Esophagus muscularis mucosa (tissue), 4 donors: ENCODE measurements around the gene CPEB3. TPM values are rescaled to one million over a fixed set of nuclear protein-coding genes. Genes with fewer than 3 reads are reported as not detected.
"Not testable (repeated sequence)": the region's sequence is repeated elsewhere in the genome, so short reads cannot be mapped to it uniquely, and the experiment has no call there.

Experiments
- DNase-seq: peaks from one replicate; pipeline ENCODE4 v3.0.0-alpha.2; 2017; ENCODE audit errors: extremely low spot score
- H3K27ac ChIP-seq, 4 donors: fragments of 200-600 bp; sonication (generic); replicated peaks in 1 of 4; 1 replicate in 3 of 4; 2 replicates in 1 of 4; pipeline ENCODE4 v1.5.1; 2016 to 2019; ENCODE audit warnings: mild to moderate bottlenecking in 1 of 4
- H3K27me3 ChIP-seq, 4 donors: fragments of 200-600 bp; sonication (generic); one replicate each; pipeline versions ENCODE4 v1.5.1 to v1.6.0; 2016 to 2019
- H3K36me3 ChIP-seq, 4 donors: fragments of 200-600 bp; sonication (generic); one replicate each; pipeline ENCODE4 v1.5.1; 2016 to 2019
- H3K4me1 ChIP-seq, 4 donors: fragments of 200-600 bp; sonication (generic); one replicate each; pipeline ENCODE4 v1.5.1; 2016 to 2019
- H3K4me3 ChIP-seq, 4 donors: fragments of 200-600 bp; sonication (generic); 1 replicate in 2 of 4; 2 replicates in 2 of 4; pipeline ENCODE4 v1.5.1; 2016 to 2019; ENCODE audit warnings: mild to moderate bottlenecking in 4 of 4, moderate library complexity in 1 of 4
- H3K9me3 ChIP-seq, 4 donors: fragments of 200-600 bp; sonication (generic); 1 replicate in 3 of 4; 2 replicates in 1 of 4; pipeline ENCODE4 v1.5.1; 2016 to 2019
- EP300 ChIP-seq: sonication (generic); formaldehyde crosslinking; IDR thresholded peaks from one replicate; pipeline ENCODE4 v1.6.1; 2017; ENCODE audit warnings: antibody characterized with exemption
- POLR2A ChIP-seq: fragments of 450-650 bp; IDR thresholded peaks from one replicate; pipeline ENCODE4 v1.6.1; 2017; ENCODE audit warnings: antibody characterized with exemption, moderate library complexity, mild to moderate bottlenecking, low read depth
- POLR2AphosphoS5 ChIP-seq, 2 donors: sonication (generic); formaldehyde crosslinking; IDR thresholded peaks; one replicate each; pipeline ENCODE4 v1.6.1; 2017; ENCODE audit warnings: antibody characterized with exemption in 2 of 2
- WGBS: methylation state at CpG from one replicate; pipeline ENCODE4 v1.1.5; 2018; 5-methylcytosine and 5-hydroxymethylcytosine counted together
- intact Hi-C: fragments of 100-400 bp; cut with DNase I; formaldehyde crosslinking; loops from one replicate; pipeline ENCODE4 v1.15.1; 2023
- total RNA-seq, 4 donors: library from RNA; depleted of rRNA; stranded (reverse); fragments of >200 nt; gene quantifications; one replicate each; pipeline versions ENCODE4 v1.1.0 to v1.2.1, GENCODE V29; 2016
- TF ChIP-seq, protein P1 (sequence below), 3 experiments: fragments of 200-600 bp in 2 of 3; fragments of 450-650 bp in 1 of 3; sonication (generic) in 2 of 3; IDR thresholded peaks; one replicate each; pipeline ENCODE4 v1.5.1; 2017 to 2019; ENCODE audit warnings: antibody characterized with exemption in 3 of 3, mild to moderate bottlenecking in 2 of 3, moderate library complexity in 1 of 3

Gene CPEB3
- total RNA-seq, 4 donors from 2014 or later: 6.8 to 11.0 (median 10.4) TPM

DNA sequence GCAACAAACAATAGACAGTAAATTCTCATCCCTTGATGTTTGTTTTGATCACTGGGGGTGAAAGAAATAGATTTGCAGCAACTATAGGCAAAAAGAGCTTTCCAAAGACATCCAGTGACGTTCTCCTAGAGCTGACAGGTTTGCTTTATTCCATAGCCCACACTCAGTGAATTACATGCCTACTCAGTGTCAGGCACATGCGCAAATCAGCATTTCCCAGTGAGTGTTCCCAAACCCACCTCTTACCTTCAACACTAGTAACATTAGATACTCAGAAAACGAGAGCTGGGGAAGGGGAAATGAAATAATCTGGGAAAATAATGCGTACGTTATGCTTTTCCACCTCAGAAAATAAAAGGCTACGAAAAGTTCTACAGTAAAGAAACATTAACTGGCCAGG, 144.1 kb downstream of the CPEB3 start:
- no peak for DNase-seq
- TF ChIP-seq POLR2A: no peak
- TF ChIP-seq, protein P1, sequence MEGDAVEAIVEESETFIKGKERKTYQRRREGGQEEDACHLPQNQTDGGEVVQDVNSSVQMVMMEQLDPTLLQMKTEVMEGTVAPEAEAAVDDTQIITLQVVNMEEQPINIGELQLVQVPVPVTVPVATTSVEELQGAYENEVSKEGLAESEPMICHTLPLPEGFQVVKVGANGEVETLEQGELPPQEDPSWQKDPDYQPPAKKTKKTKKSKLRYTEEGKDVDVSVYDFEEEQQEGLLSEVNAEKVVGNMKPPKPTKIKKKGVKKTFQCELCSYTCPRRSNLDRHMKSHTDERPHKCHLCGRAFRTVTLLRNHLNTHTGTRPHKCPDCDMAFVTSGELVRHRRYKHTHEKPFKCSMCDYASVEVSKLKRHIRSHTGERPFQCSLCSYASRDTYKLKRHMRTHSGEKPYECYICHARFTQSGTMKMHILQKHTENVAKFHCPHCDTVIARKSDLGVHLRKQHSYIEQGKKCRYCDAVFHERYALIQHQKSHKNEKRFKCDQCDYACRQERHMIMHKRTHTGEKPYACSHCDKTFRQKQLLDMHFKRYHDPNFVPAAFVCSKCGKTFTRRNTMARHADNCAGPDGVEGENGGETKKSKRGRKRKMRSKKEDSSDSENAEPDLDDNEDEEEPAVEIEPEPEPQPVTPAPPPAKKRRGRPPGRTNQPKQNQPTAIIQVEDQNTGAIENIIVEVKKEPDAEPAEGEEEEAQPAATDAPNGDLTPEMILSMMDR (IDR thresholded peaks at IDR 0.05): no peak
- no peak for TF ChIP-seq POLR2AphosphoS5 (IDR thresholded peaks at IDR 0.05)
- TF ChIP-seq EP300: no peak
- intact Hi-C loops: no loop called here
- H3K27ac ChIP-seq: peak overlapping the region; percentile 44 to 69 (median 58)
- H3K27me3 ChIP-seq: no peaks in the 10 kb centered on the region
- peaks cover 47 to 87% (median 78%) of the 10 kb centered on the region in 4 donors for H3K4me1 ChIP-seq
- H3K4me3 ChIP-seq: no peak overlapping the region
- peaks cover 0 to 5% (median 0%) of the 10 kb centered on the region in 4 donors for H3K36me3 ChIP-seq
- 89% methylated on average over 6 of the region's 6 CpGs for WGBS
- no peaks in the 10 kb centered on the region for H3K9me3 ChIP-seq

DNA sequence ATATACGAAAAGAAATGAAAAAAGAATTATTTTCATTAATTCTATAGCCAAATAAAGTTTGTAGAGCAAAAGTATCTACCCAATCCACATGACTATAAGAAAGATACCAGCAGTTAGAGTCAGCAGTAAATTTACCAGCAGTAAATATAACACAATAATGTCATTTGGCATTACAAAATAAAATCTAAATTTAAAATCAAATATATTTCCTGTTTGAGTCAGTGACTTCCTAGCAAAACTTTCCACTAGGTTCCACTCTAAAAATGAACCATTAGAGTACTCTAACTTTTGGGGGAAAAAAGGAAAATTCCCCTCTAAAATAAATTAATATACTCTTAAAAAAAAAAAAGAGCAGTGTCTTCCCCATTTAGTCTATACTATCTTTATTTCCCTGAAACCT, 144.8 kb downstream of the CPEB3 start:
- Histone ChIP-seq H3K27ac (peak overlapping the region; percentile 44 to 69 (median 58)), H3K9me3 (no peaks in the 10 kb centered on the region), H3K4me1 (peaks cover 42 to 83% (median 74%) of the 10 kb centered on the region in 4 donors), H3K27me3 (no peaks in the 10 kb centered on the region), H3K4me3 (no peak overlapping the region), H3K36me3 (peaks cover 0 to 5% (median 0%) of the 10 kb centered on the region in 4 donors)
- WGBS: 85% methylated on average over 1 of the region's 1 CpG
- DNase-seq: no peak
- no peak for TF ChIP-seq EP300
- no peak for TF ChIP-seq POLR2AphosphoS5 (IDR thresholded peaks at IDR 0.05)
- TF ChIP-seq, protein P1 (IDR thresholded peaks at IDR 0.05): no peak
- TF ChIP-seq POLR2A: no peak
- intact Hi-C loops: no loop called here

DNA sequence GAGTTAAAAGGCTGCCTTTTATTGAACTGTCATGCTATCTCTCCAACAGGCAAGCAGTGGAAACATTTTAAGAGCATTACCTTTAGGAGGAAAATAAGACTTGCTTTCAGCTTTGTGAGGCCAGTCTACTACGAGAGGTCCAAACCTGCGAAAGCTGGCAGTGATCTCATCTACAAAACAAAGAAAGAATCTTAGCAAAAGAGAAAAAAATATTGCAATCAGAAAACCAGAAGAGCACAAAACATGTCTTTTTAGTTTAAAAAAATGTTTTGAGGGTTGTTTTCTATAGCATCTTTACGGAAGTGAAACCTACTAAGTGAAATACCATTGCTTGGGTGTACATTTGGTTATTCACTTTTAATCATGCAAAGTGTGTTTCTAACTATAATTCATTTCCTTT, 147.9 kb downstream of the CPEB3 start:
- H3K27me3 ChIP-seq: no peaks in the 10 kb centered on the region
- no peak for DNase-seq
- H3K4me1 ChIP-seq: peaks cover 26 to 52% (median 48%) of the 10 kb centered on the region in 4 donors
- TF ChIP-seq POLR2AphosphoS5 (IDR thresholded peaks at IDR 0.05) (no peak), EP300 (no peak), POLR2A (no peak)
- TF ChIP-seq, protein P1 (IDR thresholded peaks at IDR 0.05): no peak
- H3K9me3 ChIP-seq: no peaks in the 10 kb centered on the region
- intact Hi-C loops: no loop called here
- 46% methylated on average over 3 of the region's 3 CpGs for WGBS
- H3K4me3 ChIP-seq: no peak overlapping the region
- H3K36me3 ChIP-seq: peaks cover 0 to 6% (median 2%) of the 10 kb centered on the region in 4 donors
- H3K27ac ChIP-seq: peak overlapping the region in 3 of 4 donors; percentile 33 to 60 (median 36)

DNA sequence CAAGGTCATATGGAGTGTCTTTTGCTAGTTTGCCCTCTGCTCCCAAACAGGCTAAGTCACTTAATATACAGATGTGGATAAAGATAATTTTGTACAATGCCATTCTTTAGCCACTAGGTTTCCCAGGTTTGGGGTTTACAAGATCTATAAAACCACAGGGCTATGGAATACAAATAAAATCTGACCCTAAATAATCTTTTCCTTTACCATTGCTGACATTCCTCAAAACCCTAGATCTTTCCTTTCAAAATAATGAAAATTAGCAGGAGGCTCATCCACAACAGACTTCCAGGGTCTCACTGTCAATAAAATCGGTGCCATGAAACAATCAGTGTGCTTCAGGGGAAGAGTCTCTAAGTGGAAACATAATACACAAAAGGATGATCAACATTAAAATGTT, 148.4 kb downstream of the CPEB3 start:
- intact Hi-C loops: no loop called here

DNA sequence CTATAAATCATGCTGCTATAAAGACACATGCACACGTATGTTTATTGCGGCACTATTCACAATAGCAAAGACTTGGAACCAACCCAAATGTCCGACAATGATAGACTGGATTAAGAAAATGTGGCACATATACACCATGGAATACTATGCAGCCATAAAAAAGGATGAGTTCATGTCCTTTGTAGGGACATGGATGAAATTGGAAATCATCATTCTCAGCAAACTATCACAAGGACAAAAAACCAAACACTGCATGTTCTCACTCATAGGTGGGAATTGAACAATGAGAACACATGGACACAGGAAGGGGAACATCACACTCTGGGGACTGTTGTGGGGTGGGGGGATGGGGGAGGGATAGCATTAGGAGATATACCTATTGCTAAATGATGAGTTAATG, 149.7 kb downstream of the CPEB3 start:
- Histone ChIP-seq H3K4me1 (peaks cover 10 to 34% (median 30%) of the 10 kb centered on the region in 4 donors), H3K36me3 (peaks cover 0 to 14% (median 2%) of the 10 kb centered on the region in 4 donors)
- intact Hi-C loops, H3K4me3 ChIP-seq, DNase-seq, H3K9me3 ChIP-seq, H3K27me3 ChIP-seq, H3K27ac ChIP-seq: not testable (repeated sequence)
- WGBS: 33% methylated on average over 1 of the region's 3 CpGs

More for the DNA sequence above, 148.4 kb downstream of the CPEB3 start:
- WGBS: 68% methylated on average over 1 of the region's 1 CpG
- Histone ChIP-seq H3K4me3 (no peak overlapping the region), H3K4me1 (peaks cover 22 to 47% (median 44%) of the 10 kb centered on the region in 4 donors), H3K27me3 (no peaks in the 10 kb centered on the region), H3K9me3 (no peaks in the 10 kb centered on the region), H3K36me3 (peaks cover 0 to 11% (median 2%) of the 10 kb centered on the region in 4 donors), H3K27ac (peak overlapping the region in 3 of 4 donors; percentile 33 to 60 (median 36))
- TF ChIP-seq POLR2A: no peak
- TF ChIP-seq, protein P1 (IDR thresholded peaks at IDR 0.05): peak in 1 of 3 experiments; percentile 9
- no peak for DNase-seq

DNA sequence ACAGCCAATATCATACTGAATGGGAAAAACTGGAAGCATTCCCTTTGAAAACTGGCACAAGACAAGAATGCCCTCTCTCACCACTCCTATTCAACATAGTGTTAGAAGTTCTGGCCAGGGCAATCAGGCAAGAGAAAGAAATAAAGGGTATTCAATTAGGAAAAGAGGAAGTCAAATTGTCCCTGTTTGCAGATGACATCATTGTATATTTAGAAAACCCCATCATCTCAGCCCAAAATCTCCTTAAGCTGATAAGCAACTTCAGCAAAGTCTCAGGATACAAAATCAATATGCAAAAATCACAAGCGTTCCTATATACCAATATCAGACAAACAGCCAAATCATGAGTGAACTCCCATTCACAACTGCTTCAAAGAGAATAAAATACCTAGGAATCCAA, 156.8 kb downstream of the CPEB3 start:
- H3K27ac ChIP-seq, H3K4me3 ChIP-seq, H3K27me3 ChIP-seq, H3K9me3 ChIP-seq, intact Hi-C loops, DNase-seq, H3K4me1 ChIP-seq: not testable (repeated sequence)
- H3K36me3 ChIP-seq: peaks cover 0 to 11% (median 0%) of the 10 kb centered on the region in 4 donors
- 100% methylated on average over 1 of the region's 1 CpG for WGBS
